Esophagus mucosa (tissue), 1 donor: ENCODE data around the gene POLR3A. TPM values are rescaled to one million over a fixed set of nuclear protein-coding genes. Genes with fewer than 3 reads are reported as not detected.

ENCODE experiments used
- ATAC-seq: fragments of 200-7000 bp; cut with Tn5 transposase; one replicate; pipeline ENCODE4 v1.9.1; 2020
- total RNA-seq: library from RNA; stranded (reverse); gene quantifications from one replicate; pipeline ENCODE4 v1.2.4, GENCODE V29; 2023
- donor health status: DM: yes; HTN: yes; CAD: no.

The POLR3A gene
- total RNA-seq, 1 donor from 2014 or later, result 8.3 TPM

DNA sequence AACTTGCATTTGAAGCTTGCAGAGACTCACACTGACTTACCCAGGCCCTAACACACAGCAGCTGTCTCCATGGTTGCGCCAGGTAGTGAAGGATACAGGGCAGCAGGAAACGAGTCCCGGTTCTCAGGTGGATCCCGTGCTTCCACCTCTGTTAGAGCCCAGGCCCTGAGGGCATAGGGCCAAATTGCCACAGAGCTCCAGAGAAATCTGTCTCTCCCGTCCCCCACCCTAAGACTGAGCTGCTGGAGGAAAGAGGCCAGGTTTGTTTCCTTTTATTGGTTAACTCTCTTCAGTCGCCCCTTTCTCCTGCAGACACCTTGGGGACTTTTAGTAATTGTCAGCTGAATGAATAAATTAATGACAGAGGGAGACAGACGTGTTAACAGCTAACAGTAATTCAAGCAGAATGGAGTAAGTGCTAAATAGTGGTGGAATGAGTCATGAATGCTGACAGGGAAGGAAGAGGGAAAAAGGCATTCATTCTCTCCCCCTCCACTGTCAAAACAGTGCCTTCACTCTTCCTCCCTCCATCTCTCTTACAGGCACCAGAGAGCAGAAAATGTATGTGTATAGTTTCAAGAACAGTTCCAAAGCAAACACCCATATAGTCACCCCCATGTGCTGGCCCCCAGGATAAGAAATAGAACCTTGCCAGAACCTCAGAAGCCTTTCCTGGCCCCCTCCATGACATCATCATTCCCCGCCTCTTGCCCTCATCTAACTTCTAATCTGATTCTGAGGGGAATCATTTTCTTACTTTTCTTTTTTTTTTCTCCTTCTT, 86.0 kb downstream of the POLR3A start:
- ATAC-seq, result peak; percentile 78

DNA sequence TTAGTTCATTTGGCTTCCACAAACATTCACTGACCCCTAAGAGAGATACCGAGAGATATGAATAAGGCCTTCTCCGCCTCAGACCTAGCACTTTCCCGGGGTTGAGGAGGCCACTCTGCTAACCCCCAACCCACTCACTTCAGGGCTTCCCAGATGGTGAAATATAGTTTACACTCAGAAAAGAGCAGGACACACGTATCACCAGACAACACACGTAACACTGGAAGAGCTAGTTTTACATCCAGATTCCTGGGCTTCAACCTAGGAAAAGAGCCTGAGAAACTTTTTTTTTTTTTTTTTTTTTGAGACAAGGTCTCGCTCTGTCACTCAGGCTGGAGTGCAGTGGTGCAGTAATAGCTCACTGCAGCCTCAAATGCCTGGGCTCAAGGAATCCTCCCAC, 87.5 kb downstream of the POLR3A start:
- ATAC-seq, result no peak

DNA sequence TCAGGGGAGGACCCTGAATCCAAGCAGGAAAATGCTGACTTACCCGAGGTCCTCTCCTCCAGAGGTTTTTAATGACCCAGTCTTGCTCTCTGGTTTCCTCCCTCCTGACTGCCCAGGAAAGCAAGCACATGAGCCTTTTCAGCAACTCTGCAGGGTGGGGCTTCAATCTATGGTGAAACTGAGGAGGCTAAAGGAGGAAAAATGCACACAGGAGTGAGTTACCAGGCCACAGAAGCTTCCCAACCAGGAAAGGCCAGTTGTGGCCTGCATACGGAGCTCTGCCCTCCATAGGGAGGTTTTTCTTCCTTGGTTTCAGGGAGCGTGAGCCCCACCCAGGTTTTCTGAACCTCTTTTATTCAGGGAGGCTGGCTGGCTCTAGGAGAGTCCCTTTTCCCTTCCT, 88.7 kb downstream of the POLR3A start:
- peak; percentile 73 for ATAC-seq

DNA sequence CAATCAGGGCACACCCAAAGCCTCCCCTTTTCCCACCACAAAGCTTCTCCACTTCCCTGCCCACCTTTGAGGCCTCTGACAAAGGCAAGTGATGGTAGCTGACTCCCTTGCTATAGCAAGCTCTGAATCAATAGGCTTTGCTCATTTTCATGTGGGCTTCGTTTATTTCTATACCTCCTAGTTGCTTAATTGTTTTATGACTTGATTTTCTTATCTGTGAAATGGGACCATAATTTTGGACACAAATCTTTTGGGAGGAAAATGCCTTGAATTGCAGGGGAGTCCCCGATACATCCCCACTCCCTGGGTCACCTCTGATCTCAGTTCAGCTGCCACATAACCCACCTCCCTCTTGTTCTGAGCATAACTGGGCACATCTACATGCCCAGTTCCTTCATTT, 89.1 kb downstream of the POLR3A start:
- ATAC-seq, result no peak

DNA sequence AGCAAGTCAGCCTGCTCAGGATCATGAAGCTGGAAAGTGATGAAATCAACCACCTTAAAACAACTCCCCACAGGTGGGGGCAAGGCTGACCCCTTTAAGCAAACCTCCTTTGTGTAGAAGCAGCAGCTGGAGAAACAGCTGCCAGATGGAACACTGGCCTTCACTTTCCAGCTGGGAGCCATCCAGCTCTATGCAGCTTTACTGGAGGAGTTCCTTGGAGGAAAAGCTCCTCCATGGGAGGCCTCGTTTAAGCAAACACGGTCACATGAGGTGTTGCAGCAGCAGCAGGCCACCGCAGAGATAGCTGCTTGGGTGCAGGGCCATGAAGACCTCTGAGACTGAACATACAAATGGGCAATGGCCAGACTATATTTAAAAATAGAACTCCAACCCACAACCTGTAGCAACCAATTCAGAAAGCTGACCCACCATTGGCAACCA, 89.7 kb downstream of the POLR3A start:
- no peak for ATAC-seq

DNA sequence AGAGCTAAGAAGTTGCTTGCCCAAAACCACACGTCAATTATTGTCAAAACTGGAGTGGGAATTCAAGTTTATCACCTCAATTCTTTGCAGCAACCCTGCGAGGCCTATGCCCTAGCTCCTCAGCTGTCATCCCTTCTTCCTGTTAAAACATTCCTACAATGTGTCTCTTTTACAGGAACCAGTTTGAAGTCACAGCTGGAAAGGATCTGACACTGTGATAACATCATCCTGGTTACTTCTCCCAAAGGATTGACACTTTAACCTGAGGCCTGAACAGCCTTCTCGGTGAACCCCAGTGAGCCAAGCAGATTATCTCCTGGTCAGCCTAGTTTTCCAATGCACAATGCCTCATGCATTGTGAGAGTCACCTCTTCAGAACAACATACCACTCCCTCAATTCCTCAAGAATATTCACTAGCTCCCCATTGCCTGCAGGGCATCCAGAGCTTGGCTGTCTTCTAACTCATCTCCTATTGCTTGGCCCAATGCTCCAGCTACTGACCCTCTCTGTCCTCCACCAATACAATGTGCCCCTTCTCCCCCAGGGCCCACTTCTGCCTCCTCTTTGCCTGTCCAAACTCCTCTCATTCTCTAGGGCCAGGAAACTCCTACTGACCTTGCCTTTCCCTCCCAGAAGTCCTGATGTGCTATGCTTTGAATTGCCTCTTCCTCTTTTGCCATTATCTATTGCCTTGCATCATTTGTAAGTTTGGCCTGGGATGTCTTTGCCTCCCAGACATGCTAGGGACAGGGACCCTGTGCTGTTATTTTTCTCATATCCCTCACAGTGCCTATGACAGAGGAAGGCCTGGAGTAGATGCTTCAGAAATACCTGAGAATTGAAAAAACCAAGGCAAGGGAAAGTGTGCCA, 92.4 kb downstream of the POLR3A start:
- no peak for ATAC-seq

DNA sequence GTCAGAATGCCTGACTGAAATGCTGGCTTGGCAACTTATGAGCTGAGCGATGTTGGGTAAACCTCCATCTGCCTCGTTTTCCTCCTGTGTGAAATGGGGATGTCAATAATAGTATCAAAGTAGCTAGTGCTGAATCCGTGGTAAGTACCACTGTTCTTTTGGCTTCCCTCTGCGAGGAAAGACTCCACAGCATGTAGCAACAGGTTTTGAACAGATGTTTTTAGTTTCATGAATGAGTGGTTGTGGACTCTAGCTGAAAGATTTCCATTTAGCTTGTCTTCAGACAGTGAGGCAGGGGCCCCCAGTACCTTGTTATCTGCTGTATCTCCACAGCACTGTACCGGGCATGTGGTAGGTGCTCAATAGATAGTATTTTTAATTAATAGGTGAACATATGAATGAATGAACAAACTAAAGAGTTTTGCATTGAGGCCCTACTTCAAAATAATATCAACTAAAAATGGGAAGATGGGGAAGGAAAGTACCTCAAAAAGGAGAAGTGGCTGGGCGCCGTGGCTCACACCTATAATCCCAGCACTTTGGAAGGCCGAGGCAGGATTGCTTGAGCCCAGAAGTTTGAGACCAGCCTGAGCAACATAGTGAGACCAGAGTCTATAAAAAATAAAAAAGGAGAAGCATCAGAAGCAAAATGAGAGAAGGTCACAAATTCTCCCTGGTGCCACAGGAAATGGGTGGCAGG, 97.1 kb downstream of the POLR3A start:
- ATAC-seq, result no peak

DNA sequence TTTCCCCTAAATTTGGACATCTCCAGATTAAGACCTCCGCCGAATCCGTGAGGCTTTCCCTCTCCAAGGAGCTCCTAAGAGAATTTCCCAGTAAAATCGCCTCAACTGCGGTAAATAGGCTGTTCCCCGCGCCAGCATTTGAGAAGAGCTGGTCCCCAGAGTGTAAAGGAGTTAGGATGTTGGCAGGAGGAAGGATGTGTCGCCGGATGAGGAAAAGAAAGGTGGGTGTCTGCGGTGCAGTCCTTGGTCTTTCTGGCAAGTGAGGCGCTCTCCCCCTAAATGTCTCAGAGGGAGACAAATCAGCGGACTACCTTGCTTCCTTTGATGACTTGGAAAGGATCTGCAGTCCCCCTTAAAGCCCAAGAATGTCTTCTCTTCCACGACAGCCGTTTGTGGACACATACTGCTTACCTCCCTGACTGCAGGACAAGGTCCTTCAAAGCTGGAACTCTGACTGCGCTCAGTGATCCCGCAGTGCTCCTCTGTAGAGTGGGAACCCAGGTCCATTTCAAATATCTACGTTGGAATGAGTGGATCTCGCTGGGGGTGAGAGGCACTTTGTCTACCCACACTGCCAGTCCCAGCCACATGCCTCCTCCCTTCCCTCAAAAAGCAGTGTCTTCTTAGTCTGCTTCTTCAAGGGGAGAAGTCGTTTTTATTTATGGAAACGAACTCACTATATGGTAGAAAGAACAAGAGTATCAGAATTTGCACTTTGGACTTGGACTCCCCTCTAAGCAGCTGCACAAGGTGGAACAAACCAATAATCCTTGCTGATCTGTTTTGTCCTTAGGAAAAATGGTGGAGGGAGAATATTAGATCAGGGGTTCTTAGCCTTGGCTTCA, 101.7 kb downstream of the POLR3A start:
- ATAC-seq, result no peak

DNA sequence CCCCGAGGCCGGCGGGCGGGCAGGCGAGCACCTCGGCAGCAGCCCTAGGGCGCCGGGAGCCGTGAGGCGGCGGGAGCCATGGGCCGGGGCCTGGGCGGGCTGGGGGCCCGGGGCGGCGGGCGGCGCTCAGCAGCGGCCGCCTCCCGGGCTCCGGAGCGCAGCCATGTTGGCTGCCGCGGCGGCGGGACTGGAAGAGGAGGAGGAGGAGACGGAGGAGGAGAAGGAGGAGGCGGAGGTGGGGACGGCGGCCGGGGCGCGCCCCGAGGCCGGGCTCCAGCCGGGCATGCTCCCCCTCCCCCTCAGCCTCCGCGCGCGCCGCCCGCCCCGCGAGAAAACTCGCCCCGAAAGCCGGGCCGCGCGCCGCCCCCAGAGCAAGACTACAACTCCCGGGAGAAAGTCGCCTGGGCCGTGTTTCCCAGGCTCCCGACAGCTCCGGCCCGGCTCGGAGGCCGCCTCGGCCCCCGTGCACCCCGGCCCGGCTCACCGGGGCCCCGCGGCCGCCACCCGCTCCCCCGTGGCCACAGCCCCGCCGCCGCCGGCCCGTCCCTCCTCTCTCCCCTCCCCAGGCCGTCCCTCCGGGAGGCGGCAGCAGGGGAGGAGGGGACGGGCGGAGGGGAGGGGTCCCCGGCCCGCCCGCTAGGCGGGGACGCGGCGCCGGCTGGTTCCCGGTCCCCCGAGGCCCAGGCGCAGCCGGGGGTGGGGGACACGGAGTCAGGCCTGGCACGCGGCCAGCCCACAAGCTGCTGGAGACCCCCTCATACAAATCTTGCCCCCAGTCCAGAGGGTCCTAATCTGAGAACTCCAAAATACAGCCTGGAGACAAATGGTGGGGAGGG, 102.5 kb downstream of the POLR3A start, which contains the start of gene DLG5:
TSS of gene DLG5 (minus strand) at position 190 of the 836 bp plus-strand sequence. CDS start 235 bp downstream, outside the sequence.
- ATAC-seq, result peak; percentile 85

DNA sequence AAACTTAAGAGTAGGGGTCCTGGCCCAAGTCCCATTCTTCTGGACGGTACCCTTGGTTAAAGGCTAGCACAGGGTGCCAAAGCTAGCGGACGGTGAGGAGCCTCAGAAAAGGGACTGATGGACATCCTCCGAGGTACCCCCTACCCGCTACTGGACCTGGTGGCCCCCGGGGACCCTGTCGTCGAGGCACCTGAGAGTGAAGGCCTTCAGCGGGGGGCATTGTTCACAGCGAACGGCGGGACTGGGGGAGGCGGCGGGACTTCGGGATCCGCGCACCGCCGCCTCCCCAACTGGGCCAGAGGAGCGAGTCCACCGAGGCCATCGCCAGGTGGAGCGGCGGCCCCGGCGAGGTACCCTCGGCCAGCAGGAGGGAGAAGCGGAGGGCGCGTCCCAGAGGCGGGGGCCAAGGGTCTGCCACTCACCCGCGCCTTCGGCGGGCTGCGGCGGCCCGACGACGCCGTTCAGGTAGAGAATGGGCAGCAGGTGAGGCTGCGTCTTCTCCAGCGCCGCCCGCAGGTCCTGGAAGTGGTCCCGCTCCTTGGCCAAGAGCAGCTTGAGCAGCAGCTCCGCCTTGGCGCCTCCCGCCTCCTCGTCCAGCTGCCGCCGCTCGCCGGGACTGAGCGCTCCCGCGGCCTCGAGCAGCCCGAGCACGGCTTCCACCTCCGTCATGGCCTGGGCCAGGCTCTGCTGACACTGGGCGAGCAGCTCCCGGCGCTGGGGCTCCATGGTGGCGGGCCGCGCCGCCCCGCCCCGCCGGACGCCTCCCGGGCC, 103.3 kb downstream of the POLR3A start:
- ATAC-seq, result peak; percentile 50

DNA sequence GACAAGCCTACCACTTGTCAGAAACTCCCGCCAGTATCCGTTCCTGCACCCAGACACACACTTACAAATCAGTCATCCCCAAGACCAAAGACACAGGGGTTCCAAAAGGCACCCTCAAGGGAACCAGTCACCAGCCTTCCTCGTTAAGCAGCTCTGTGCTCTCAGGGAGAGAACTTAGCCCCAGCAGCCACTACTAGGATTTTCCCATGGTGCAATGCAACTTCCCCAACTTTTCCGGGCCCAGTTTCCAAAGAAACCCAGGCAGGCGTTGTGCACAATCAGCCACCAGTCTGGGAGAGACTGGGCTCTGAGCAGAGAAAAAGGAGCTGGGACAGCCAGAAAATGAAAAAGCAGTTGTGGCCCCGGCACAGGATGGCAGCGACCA, 103.9 kb downstream of the POLR3A start:
- ATAC-seq, result peak; percentile 27

DNA sequence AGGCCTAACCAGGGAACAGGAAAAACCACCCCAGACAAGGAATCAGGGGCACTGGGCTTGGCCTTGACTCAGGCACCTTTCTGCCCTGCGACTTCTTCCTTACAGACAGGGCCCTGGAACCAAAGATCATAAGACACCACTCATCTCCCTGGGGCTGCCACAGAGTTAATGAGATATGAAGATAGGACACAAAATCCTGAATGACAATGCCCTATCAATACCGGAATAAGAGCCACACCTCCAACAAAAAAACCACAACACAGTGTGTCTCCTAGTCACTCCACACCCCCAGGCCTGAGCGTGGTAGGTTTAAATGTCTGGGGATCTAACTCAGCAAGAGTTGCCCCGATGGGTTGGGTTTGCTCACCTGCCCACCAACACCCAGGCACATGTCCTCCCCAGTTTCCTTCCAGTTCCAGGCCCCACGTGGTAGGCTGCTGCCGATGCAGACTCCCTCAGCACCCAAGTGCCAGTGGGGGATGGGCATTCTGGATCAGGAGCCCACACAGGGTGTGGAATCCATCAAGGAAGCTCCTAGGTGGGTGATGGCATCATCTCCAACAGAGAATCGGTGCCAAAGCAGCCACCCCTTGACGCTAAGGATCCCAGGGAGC, 106.6 kb downstream of the POLR3A start:
- no peak for ATAC-seq

DNA sequence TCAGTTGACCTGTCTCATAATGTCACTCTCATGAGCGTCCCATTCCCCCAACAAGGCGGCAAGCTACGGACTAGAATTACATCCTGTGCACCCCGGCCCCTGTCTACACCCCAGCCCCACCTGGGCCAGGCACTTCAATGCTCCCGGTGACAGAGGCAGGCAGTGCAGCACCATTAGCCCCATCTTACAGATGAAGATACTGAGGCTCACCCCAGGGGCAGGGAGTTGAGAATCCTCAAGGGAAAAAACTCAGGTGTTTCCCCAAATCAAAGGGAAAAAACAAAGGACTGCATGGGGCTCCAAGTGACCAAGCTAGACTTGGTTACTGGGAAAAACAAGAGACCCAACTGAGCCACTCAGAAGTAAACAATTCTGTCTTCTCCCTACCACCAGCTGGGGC, 107.3 kb downstream of the POLR3A start:
- no peak for ATAC-seq

DNA sequence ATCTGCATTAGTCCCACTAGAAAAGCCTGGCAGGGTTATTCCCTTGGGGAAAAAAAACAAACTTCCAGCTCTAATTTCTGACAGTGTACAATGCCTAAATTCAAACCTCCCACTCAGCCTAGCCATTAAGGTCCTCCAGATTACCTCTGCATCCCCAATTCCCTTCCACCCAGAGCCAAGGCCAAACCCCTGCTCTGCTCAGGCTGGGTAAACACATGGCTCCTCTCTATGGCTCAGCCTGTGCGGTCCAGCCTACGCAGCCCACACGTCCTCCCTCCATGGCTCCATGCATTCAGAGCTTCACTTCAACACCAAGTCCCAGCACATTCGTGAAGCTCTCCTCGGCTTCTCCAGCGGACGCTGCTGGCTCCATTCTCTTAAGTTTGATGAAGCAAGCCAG, 107.9 kb downstream of the POLR3A start:
- ATAC-seq, result no peak

DNA sequence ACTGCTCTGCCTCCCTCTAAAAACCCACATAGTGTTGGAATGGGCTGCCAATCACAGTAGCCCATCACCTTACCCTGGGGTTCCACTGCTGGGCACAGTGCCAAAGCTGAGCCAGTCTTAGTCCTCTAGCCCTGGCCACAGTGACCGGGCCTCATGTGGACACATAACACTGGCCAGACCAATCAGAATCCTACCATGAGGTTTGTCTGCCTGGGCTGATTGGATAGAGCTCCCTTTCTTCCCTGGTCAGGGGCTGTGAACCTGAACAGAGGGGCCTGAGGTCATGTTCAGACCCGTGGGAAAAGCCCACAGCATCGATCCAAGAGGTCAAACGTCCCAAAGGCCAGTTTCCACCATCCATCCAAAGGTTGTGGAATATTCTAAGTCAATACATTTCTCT, 108.8 kb downstream of the POLR3A start:
- no peak for ATAC-seq

DNA sequence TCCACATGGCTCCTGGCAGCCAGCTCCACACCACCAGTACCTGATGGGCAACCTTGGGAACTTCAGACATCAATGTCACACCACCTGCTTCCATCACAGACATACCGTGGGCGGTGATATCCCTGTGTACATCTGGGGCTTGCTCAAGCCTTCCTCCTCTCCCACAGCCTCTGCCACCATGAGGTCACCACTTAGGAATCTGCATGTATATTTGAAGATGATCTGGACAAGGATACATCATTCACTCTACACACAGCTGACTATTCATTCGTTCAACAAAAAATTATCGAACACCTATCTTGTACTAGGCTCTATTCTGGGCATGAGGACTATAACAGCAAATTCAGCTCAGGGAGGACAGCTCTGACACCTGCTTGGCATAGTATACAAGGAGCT, 109.6 kb downstream of the POLR3A start:
- peak; percentile 60 for ATAC-seq
